Pancreas (tissue), 10 donors: Measurements from ENCODE around the gene FZD8. TPM values are rescaled to one million over a fixed set of nuclear protein-coding genes. Genes with fewer than 3 reads are reported as not detected.

Experiments
- ATAC-seq, 4 donors: fragments of 200-7000 bp; cut with Tn5 transposase; one replicate each; pipeline versions ENCODE4 v1.8.0 to v1.9.1; 2020; ENCODE audit warnings: mild to moderate bottlenecking in 4 of 4, moderate library complexity in 4 of 4
- DNase-seq, 6 donors: peaks; one replicate each; pipeline ENCODE4 v3.0.0-alpha.2; 2020
- FAIRE-seq: peaks from 2 replicates; lab custom pipeline; 2012; peaks lifted over from hg19 to GRCh38; lab: Jason Lieb, UNC
- H3K27ac ChIP-seq, 4 donors: fragments of 200-600 bp; sonication (generic); 1 replicate in 3 of 4; 2 replicates in 1 of 4; pipeline versions ENCODE4 v1.5.0 to v1.8.0; 2020
- H3K27me3 ChIP-seq, 4 donors: fragments of 200-600 bp; one replicate each; pipeline ENCODE4 v1.8.0; 2021
- H3K36me3 ChIP-seq, 3 donors: fragments of 200-600 bp; sonication (generic) in 1 of 3; one replicate each; pipeline versions ENCODE4 v1.5.0 to v1.8.0; 2020 to 2021
- H3K4me1 ChIP-seq, 3 donors: fragments of 200-600 bp; one replicate each; pipeline ENCODE4 v1.8.0; 2021
- H3K4me3 ChIP-seq, 4 donors: fragments of 200-600 bp; sonication (generic) in 2 of 4; one replicate each; pipeline versions ENCODE4 v1.5.0 to v1.8.0; 2020 to 2021
- H3K9me3 ChIP-seq, 4 donors: fragments of 200-600 bp; one replicate each; pipeline ENCODE4 v1.8.0; 2021
- CTCF ChIP-seq, 4 donors: fragments of 200-600 bp; sonication (generic) in 3 of 4; IDR thresholded peaks; one replicate each; pipeline versions ENCODE4 v1.5.0 to v1.8.0; 2021; ENCODE audit warnings: antibody characterized with exemption in 4 of 4
- WGBS, 2 donors: extraction: QIAGEN DNeasy Blood & Tissue Kit; methylation state at CpG; one replicate each; pipeline ENCODE4 v1.1.7; 2013; 5-methylcytosine and 5-hydroxymethylcytosine counted together
- intact Hi-C, 3 donors: fragments of 100-400 bp; cut with DNase I; formaldehyde crosslinking; loops; one replicate each; pipeline versions ENCODE4 v1.11.1 to v1.14.2; 2022
- polyA plus RNA-seq, 2 donors: library from polyadenylated mRNA; stranded (reverse); fragments of 200-250 nt; gene quantifications; one replicate each; pipeline ENCODE4 v1.2.3, GENCODE V29; 2013
- total RNA-seq, 6 donors: library from RNA; stranded (reverse); fragmentation: NEBNext Ultra II Directional in 4 of 6; extraction: Animal tissue kit (Norgen Biotek cat#: 25700) in 4 of 6; gene quantifications; one replicate each; pipeline versions ENCODE4 v1.2.1 to v1.2.4, GENCODE V29; 2021 to 2023
- donor health status: healthy with polysubstance abuse.
- donor health status: DM: no; HTN: no; CAD: no; lungs with moderate emphysema.
- donor health status: DM: no; HTN: no; CAD: no.
- donor health status: control.
- donor health status: control.
- donor health status: Bipolar disorder and iron deficiency.
- donor health status: DM: yes; HTN: yes; CAD: no.
- donor health status: DM: no; HTN: no; CAD: no.
- donor health status: DM: no; HTN: no; CAD: no.
- donor health status: DM: yes; HTN: yes; CAD: no.

FZD8 gene
- total and polyA plus RNA-seq, 8 donors: 2.3 to 7.8 (median 5.8) TPM

GRCh38 chr10:35631404-35631803 is 10.7 kb downstream of the FZD8 start:
- no peak overlapping the region for H3K27ac ChIP-seq
- FAIRE-seq (no peak), ATAC-seq (no peak), DNase-seq (no peak)
- H3K4me1 ChIP-seq: no peaks in the 10 kb centered on the region
- H3K36me3 ChIP-seq: no peaks in the 10 kb centered on the region
- H3K9me3 ChIP-seq: no peaks in the 10 kb centered on the region
- WGBS, 2 donors: 69% methylated on average over 1 of the region's 1 CpG
- TF ChIP-seq CTCF (IDR thresholded peaks at IDR 0.05): no peak
- no peak overlapping the region for H3K4me3 ChIP-seq
- no peaks in the 10 kb centered on the region for H3K27me3 ChIP-seq
- intact Hi-C loops: loop anchor here in 1 of 3 donors (10.0 kb wide), 3 partner anchors 873 to 1253 kb away; no protein-coding TSS in a partner anchor

- H3K4me1 ChIP-seq: no peaks in the 10 kb centered on the region
- no peaks in the 10 kb centered on the region for H3K9me3 ChIP-seq
- no peak overlapping the region for H3K27ac ChIP-seq
- FAIRE-seq (no peak), DNase-seq (no peak), ATAC-seq (no peak)
- H3K27me3 ChIP-seq: no peaks in the 10 kb centered on the region
- no peak overlapping the region for H3K4me3 ChIP-seq
- H3K36me3 ChIP-seq: no peaks in the 10 kb centered on the region
- 70 to 82% methylated on average over 6 of the region's 6 CpGs for WGBS, 2 donors
- intact Hi-C loops: no loop called here
- no peak for TF ChIP-seq CTCF (IDR thresholded peaks at IDR 0.05)
Measured at GRCh38 chr10:35626971-35627507, 15.1 kb downstream of the FZD8 start.

GRCh38 chr10:35614312-35614711 is 27.8 kb downstream of the FZD8 start:
- WGBS, 2 donors: 24 to 31% methylated on average over 5 of the region's 5 CpGs

GRCh38 chr10:35613597-35614226 is 28.4 kb downstream of the FZD8 start:
- no peak for TF ChIP-seq CTCF (IDR thresholded peaks at IDR 0.05)
- Histone ChIP-seq H3K27me3 (no peaks in the 10 kb centered on the region), H3K27ac (no peak overlapping the region), H3K36me3 (no peaks in the 10 kb centered on the region), H3K4me1 (no peaks in the 10 kb centered on the region), H3K4me3 (no peak overlapping the region), H3K9me3 (no peaks in the 10 kb centered on the region)
- FAIRE-seq (no peak), DNase-seq (no peak), ATAC-seq (no peak)
- 34 to 44% methylated on average over 8 of the region's 8 CpGs for WGBS, 2 donors
- intact Hi-C loops: no loop called here

More at GRCh38 chr10:35614312-35614711, 27.8 kb downstream of the FZD8 start:
- Histone ChIP-seq H3K27ac (no peak overlapping the region), H3K9me3 (no peaks in the 10 kb centered on the region), H3K36me3 (no peaks in the 10 kb centered on the region), H3K27me3 (no peaks in the 10 kb centered on the region), H3K4me1 (no peaks in the 10 kb centered on the region), H3K4me3 (no peak overlapping the region)
- no peak for FAIRE-seq
- no peak for TF ChIP-seq CTCF (IDR thresholded peaks at IDR 0.05)
- no peak for ATAC-seq
- DNase-seq: no peak
- intact Hi-C loops: no loop called here

- FAIRE-seq: no peak
- 39 to 55% methylated on average over 2 of the region's 2 CpGs for WGBS, 2 donors
- no peak for TF ChIP-seq CTCF (IDR thresholded peaks at IDR 0.05)
- DNase-seq: no peak
- Histone ChIP-seq H3K9me3 (no peaks in the 10 kb centered on the region), H3K4me1 (no peaks in the 10 kb centered on the region), H3K36me3 (no peaks in the 10 kb centered on the region), H3K4me3 (no peak overlapping the region), H3K27me3 (no peaks in the 10 kb centered on the region), H3K27ac (no peak overlapping the region)
- no peak for ATAC-seq
- intact Hi-C loops: no loop called here
Measured at GRCh38 chr10:35613107-35613440, 29.0 kb downstream of the FZD8 start.
